ENCODE measurements around the gene MYOM1.

Gene MYOM1

GRCh38 chr18:3147935-3148554 lies 71.7 kb downstream of the MYOM1 start:
- DNase-seq = no peak

GRCh38 chr18:3140986-3141639 lies 78.7 kb downstream of the MYOM1 start:
- DNase-seq = no peak

GRCh38 chr18:3140342-3140741 lies 79.4 kb downstream of the MYOM1 start:
- no peak for DNase-seq

GRCh38 chr18:3139406-3139805 lies 80.4 kb downstream of the MYOM1 start:
- no peak for DNase-seq

- no peak for DNase-seq
Observed at GRCh38 chr18:3138274-3138975, 81.3 kb downstream of the MYOM1 start.

- DNase-seq = no peak
Observed at GRCh38 chr18:3135536-3135935, 84.2 kb downstream of the MYOM1 start.

- DNase-seq = no peak
Observed at GRCh38 chr18:3132700-3133099, 87.1 kb downstream of the MYOM1 start.

- no peak for DNase-seq
Observed at GRCh38 chr18:3130344-3130743, 89.4 kb downstream of the MYOM1 start.

- peak; percentile 21 to 71 for DNase-seq
Observed at GRCh38 chr18:3129053-3129864, 90.5 kb downstream of the MYOM1 start.

GRCh38 chr18:3126457-3127097 lies 93.2 kb downstream of the MYOM1 start:
- no peak for DNase-seq

- DNase-seq = no peak
Observed at GRCh38 chr18:3124822-3125221, 94.9 kb downstream of the MYOM1 start.

GRCh38 chr18:3122851-3123250 lies 96.9 kb downstream of the MYOM1 start:
- no peak for DNase-seq

- DNase-seq = no peak
Observed at GRCh38 chr18:3121259-3121658, 98.5 kb downstream of the MYOM1 start.

- peak in 1 of 2 donors; percentile 3 for DNase-seq
Observed at GRCh38 chr18:3120356-3120755, 99.4 kb downstream of the MYOM1 start.

- no peak for DNase-seq
Observed at GRCh38 chr18:3119401-3120341, 100.1 kb downstream of the MYOM1 start.

- DNase-seq = no peak
Observed at GRCh38 chr18:3118195-3119010, 101.4 kb downstream of the MYOM1 start.

- no peak for DNase-seq
Observed at GRCh38 chr18:3117493-3118192, 102.1 kb downstream of the MYOM1 start.

- no peak for DNase-seq
Observed at GRCh38 chr18:3115447-3116030, 104.2 kb downstream of the MYOM1 start.

- DNase-seq = no peak
Observed at GRCh38 chr18:3114451-3114850, 105.3 kb downstream of the MYOM1 start.

GRCh38 chr18:3114026-3114425 lies 105.7 kb downstream of the MYOM1 start:
- DNase-seq = no peak

Data from bone marrow (tissue), 2 donors.